ENCODE measurements around the gene SPRN.
"Not testable (repeated sequence)": the region's sequence is repeated elsewhere in the genome, so short reads cannot be mapped to it uniquely, and the experiment has no call there.

SPRN gene

DNA sequence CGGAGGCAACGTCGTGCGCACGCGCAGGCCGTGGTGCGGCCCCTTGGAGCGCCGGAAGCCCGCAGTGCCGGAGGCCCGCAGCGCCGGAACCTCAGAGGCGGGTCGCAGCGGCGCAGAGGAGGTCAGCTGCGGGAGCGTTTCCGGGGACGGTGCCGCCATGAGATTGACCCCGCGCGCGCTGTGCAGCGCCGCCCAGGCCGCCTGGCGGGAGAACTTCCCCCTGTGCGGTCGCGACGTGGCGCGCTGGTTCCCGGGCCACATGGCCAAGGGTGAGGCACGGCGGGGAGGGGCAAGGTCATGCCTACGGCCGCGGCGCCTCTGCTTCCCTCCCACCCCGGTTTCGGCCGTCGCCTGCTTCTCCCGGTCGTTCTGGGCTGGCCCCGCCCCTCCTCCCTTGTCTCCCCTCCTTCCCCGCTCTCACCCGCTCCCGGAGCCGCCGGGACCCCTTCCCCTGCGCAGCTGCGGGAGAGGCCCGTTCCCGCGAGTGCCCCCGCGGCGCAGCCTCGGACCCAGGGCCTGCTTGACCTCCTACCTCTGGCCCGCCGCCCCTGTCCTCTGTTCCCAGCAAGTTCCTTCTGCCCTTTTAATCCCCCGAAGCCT lies 30.3 kb downstream of the SPRN start, which contains the start of gene MTG1:
TSS of gene MTG1 (plus strand) at position 94 of the 600 bp plus-strand sequence. CDS start at position 158, 64 bp downstream.
- peaks cover 51% of the 10 kb centered on the region for H3K4me1 Mint-ChIP-seq
- DNase-seq (peak; percentile 98), ATAC-seq (peak; percentile 77)
- no peaks in the 10 kb centered on the region for H3K9me3 Mint-ChIP-seq
- no peaks in the 10 kb centered on the region for H3K27me3 Mint-ChIP-seq
- peak within 1 kb of the TSS; percentile 96 for H3K4me3 Mint-ChIP-seq
- H3K36me3 Mint-ChIP-seq (ENCODE audit: low read depth), result peaks cover 26% of the 10 kb centered on the region
- peak within 1 kb of the TSS; percentile 93 for H3K27ac Mint-ChIP-seq

DNA sequence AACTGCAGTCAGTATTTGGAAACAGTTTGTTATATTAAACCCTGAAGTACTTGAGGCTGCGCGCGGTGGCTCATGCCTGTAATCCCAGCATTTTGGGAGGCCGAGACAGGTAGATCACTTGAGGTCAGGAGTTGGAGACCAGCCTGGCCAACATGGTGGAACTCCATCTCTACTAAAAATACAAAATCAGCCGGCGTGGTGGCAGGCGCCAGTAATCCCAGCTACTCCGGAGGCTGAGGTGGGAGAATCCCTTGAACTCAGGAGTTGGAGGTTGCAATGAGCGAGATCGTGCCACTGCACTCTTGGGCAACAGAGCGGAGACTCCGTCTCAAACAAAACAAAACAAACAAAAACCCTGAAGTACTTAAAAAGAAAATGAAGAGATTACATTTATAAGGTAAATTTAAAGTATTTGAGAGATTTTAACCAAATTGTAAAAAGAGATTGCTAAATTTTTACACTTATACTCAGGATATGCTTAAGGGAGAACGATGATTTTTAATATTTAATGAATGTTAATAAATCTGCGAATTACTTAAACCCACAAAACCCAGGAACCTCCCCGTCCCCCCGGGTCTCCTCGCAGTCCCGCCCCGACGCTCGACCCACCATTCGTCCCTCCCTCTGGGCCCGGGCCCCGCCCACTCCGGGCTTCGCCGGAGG lies 30.9 kb downstream of the SPRN start:
- H3K4me1 Mint-ChIP-seq, result peaks cover 55% of the 10 kb centered on the region
- DNase-seq (no peak), ATAC-seq (no peak)
- peak overlapping the region; percentile 67 for H3K27ac Mint-ChIP-seq
- no peaks in the 10 kb centered on the region for H3K9me3 Mint-ChIP-seq
- H3K27me3 Mint-ChIP-seq, result no peaks in the 10 kb centered on the region
- H3K4me3 Mint-ChIP-seq, result peak overlapping the region; percentile 96
- peaks cover 26% of the 10 kb centered on the region for H3K36me3 Mint-ChIP-seq (ENCODE audit: low read depth)

DNA sequence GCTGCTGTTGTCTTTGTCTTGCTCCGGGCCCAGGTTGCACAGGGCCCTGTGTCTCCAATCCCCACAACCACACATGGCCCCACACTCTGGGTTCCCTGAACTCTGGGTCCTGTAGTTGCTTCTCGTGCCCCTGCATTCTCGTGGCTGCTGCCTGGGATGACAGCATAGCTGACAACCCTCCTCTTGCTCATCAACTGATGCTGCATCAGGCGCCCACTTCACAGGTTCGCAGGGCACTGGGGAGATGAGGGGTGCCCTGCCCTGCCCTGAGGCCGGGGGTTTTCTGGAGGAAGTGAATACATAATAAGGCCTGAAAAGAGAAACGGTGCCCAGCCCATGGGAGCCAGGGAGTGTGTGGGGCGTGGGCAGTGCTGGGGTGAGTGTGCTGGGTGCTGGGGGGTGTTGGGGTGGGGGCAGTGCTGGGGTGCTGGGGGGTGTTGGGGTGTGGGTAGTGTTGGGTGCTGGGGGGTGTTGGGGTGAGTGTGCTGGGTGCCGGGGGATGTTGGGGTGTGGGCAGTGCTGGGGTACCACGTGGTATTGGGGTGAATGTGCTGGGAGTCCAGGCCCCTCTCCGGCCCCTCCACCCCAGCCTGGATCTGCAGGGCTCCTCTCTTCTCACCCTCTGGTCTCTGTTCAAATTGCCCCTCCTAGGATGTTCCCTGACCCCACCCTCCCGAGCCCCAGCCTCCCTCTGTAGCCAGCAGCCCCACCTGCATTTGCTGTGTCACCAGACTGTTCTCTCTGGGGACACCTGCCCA lies 32.5 kb downstream of the SPRN start:
- DNase-seq, result peak; percentile 61
- peak overlapping the region; percentile 50 for H3K4me3 Mint-ChIP-seq

DNA sequence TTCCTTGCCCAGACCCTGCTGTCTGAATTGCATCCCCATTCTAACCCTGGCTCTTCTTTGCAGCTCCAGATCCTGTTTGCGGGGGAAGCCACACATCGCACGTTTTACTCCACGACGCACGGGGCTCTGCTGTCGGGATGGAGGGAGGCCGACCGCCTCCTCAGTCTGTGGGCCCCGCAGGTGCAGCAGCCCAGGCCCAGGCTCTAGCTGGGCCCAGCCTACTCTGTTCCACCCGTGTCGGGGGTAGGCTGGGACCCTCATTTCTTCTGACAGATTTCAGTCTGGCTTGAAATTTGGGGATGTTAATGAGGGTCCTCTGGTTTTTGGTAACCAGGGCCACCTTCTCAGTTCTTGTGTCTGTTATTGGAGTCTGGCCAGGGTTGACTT lies 33.2 kb downstream of the SPRN start:
- no peak for DNase-seq
- Mint-ChIP-seq H3K9me3 (no peaks in the 10 kb centered on the region), H3K27ac (peak overlapping the region; percentile 95), H3K27me3 (no peaks in the 10 kb centered on the region), H3K4me1 (peaks cover 60% of the 10 kb centered on the region), H3K36me3 (ENCODE audit: low read depth) (peaks cover 11% of the 10 kb centered on the region), H3K4me3 (peak overlapping the region; percentile 50)
- no peak for ATAC-seq

More for the DNA sequence above, 32.5 kb downstream of the SPRN start:
- peak; percentile 34 for ATAC-seq
- H3K36me3 Mint-ChIP-seq (ENCODE audit: low read depth), result peaks cover 15% of the 10 kb centered on the region
- peak overlapping the region; percentile 95 for H3K27ac Mint-ChIP-seq
- no peaks in the 10 kb centered on the region for H3K9me3 Mint-ChIP-seq
- H3K4me1 Mint-ChIP-seq, result peaks cover 62% of the 10 kb centered on the region
- H3K27me3 Mint-ChIP-seq, result no peaks in the 10 kb centered on the region

DNA sequence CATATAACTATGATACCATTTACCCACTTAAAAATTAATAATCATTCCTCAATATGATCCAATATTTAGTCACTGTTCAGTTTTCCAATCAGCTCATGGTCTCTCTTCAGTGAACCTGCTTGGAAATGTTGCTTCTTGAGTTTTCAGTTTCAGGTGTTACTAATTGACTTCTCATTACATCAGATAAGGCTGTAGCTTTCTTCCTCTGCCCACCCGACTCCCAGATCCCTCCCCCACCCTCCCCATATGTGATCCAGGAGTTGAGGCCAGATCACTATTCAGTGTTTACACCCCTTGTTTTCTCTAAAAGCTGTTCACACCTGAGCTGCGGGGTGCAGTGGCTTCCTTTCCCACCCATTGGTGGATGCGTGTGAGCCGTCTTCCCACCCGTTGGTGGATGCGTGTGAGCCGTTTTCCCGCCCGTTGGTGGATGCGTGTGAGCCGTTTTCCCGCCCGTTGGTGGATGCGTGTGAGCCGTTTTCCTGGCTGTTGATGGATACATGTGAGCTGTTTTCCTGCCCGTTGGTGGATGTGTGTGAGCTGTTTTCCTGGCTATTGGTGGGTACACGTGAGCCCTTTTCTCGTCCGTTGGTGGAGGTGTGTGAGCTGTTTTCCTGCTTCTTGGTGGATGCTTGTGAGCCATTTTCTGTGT lies 33.7 kb downstream of the SPRN start:
- ATAC-seq, result peak; percentile 15
- DNase-seq, result no peak
- H3K4me3 Mint-ChIP-seq, result peak overlapping the region; percentile 81
- H3K27me3 Mint-ChIP-seq, result no peaks in the 10 kb centered on the region
- no peaks in the 10 kb centered on the region for H3K9me3 Mint-ChIP-seq
- peaks cover 8% of the 10 kb centered on the region for H3K36me3 Mint-ChIP-seq (ENCODE audit: low read depth)
- H3K4me1 Mint-ChIP-seq, result peaks cover 58% of the 10 kb centered on the region
- H3K27ac Mint-ChIP-seq, result peak overlapping the region; percentile 95

DNA sequence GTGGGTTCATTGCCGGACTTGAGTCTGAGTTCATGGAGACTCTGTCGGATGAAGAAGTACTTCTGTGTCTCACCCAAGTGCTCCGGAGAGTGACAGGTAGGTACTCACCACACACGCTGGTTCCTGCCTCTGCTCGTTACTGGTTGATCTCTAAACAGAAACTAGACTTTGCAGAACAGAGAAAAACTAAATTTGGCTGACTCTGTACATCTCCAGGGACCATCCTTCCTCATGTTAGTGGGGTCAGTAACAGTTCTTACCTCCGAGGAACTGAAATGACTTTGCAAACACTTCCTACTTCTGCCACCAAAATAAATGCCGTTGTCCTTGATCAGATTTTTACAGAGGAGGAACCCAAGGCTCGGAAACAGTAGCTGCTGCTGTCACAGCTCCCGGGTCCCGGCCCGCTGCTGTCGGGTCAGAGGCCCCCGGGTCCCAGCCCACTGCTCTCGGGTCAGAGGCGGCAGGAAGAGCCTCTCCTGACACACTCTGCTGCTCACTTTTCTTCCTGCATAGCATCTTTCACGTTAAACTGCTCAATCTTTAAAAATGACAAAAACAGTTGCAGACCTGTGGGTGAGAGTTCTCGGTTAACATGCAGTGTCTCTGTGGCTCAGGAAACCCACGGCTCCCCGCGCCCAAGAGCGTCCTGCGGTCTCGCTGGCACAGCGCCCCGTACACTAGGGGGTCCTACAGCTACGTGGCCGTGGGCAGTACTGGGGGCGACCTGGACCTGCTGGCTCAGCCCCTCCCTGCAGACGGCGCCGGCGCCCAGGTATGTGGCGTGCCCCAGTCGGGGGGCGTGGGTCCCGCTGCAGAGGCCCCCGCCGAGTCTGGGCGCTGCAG lies 35.2 kb downstream of the SPRN start:
- H3K27me3 Mint-ChIP-seq, result no peaks in the 10 kb centered on the region
- DNase-seq, result peak; percentile 44
- no peaks in the 10 kb centered on the region for H3K36me3 Mint-ChIP-seq (ENCODE audit: low read depth)
- H3K4me3 Mint-ChIP-seq, result peak overlapping the region; percentile 81
- ATAC-seq, result peak; percentile 18
- H3K27ac Mint-ChIP-seq, result peak overlapping the region; percentile 93
- peaks cover 48% of the 10 kb centered on the region for H3K4me1 Mint-ChIP-seq
- H3K9me3 Mint-ChIP-seq, result no peaks in the 10 kb centered on the region

DNA sequence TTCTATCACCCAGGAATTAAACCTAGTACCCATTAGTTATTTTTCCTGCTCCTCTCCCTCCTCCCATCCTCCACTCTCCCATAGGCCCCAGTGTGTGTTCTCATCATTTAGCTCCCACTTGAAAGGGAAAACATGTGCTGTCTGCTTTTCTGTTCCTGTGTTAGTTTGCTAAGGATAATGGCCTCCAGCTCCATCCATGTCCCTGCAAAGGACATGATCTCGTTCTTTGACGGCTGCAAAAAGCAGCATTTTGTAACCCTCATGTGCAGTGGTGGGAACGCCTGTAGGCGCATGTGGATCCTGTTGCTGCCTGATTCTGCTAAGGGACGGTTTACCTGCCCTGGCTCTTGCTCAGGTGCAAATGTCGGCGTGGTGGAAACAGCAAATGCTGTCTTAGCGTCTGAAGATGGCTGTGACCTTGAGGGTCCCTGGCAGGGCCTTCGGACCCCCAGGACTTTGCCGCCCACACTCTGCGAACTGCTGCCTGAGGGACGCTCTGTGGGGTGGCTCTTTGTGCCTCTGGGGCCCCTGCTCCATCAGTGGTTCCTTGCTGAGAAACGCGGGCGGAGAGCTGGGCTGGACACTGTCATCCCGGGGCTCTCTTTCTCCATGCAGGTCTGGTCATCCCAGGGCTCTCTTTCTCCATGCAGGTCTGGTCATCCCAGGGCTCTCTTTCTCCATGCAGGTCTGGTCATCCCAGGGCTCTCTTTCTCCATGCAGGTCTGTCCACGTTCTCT lies 36.0 kb downstream of the SPRN start:
- Mint-ChIP-seq H3K4me1 (peaks cover 45% of the 10 kb centered on the region), H3K9me3 (no peaks in the 10 kb centered on the region), H3K4me3 (peak overlapping the region; percentile 81), H3K36me3 (ENCODE audit: low read depth) (no peaks in the 10 kb centered on the region), H3K27me3 (no peaks in the 10 kb centered on the region), H3K27ac (peak overlapping the region; percentile 93)
- no peak for ATAC-seq
- DNase-seq, result peak; percentile 2

DNA sequence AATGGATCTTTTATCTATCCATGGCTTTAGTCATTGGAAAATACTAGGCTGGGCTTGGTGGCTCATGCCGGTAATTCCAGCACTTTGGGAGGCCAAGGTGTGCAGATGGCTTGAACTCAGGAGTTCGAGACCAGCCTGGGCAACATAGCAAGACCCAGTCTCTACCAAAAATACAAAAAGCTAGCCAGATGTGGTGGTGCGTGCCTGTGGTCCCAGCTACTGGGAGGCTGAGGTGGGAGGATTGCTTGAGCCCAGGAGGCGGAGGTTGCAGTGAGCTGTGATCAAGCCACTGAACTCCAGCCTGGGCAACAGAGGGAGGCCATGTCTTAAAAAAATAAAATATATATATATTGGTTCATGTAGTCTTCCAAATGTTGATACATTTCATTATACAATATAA lies 37.5 kb downstream of the SPRN start:
- H3K4me3 Mint-ChIP-seq; H3K36me3 Mint-ChIP-seq (ENCODE audit: low read depth); ATAC-seq; H3K9me3 Mint-ChIP-seq; DNase-seq; H3K27me3 Mint-ChIP-seq; H3K27ac Mint-ChIP-seq: not testable (repeated sequence)
- H3K4me1 Mint-ChIP-seq, result peaks cover 37% of the 10 kb centered on the region

DNA sequence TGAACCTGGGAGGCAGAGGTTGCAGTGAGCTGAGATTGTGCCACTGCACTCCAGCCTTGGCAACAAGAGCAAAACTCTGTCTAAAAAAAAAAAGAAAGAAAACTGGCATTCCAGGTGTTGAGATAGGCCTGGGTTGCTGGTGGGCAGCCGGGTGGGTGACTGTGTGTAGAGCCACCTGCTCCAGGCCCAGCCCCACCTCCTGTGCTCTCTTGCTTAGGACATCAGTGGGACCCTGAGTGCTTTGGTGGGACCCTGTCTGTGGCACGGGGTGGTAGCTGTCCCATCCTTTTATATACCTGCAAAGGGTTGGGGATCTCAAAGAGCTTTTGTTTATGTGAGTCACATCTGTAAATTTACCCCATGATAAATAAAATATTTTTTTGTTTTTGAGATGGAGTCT lies 39.2 kb downstream of the SPRN start:
- Mint-ChIP-seq H3K9me3 (no peaks in the 10 kb centered on the region), H3K4me3 (no peak overlapping the region), H3K27ac (no peak overlapping the region), H3K36me3 (ENCODE audit: low read depth) (peaks cover 2% of the 10 kb centered on the region), H3K4me1 (peaks cover 23% of the 10 kb centered on the region), H3K27me3 (no peaks in the 10 kb centered on the region)
- ATAC-seq (no peak), DNase-seq (no peak)

DNA sequence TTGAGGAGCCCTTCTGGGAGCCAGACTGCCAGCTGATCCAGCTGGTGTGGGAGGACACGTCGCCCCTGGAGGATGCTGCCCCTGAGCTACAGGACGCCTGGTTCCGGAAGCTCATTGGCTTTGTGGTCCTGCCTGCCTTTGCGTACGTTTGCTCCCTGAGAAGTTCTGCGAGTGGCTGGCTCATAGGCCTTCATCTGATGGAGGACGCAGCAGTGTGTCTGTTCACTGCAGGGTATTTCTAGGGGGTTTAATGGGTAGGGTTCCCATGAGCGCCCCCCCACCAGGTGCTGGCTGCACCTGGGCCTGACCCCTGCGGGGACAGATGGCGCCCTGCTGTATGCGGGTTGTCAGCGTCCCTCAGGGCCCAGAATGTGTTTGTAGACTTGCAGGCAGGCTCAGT lies 40.4 kb downstream of the SPRN start:
- H3K9me3 Mint-ChIP-seq, result no peaks in the 10 kb centered on the region
- H3K27me3 Mint-ChIP-seq, result no peaks in the 10 kb centered on the region
- peaks cover 2% of the 10 kb centered on the region for H3K36me3 Mint-ChIP-seq (ENCODE audit: low read depth)
- H3K4me1 Mint-ChIP-seq, result peaks cover 15% of the 10 kb centered on the region
- no peak for ATAC-seq
- H3K27ac Mint-ChIP-seq, result no peak overlapping the region
- no peak for DNase-seq
- no peak overlapping the region for H3K4me3 Mint-ChIP-seq

DNA sequence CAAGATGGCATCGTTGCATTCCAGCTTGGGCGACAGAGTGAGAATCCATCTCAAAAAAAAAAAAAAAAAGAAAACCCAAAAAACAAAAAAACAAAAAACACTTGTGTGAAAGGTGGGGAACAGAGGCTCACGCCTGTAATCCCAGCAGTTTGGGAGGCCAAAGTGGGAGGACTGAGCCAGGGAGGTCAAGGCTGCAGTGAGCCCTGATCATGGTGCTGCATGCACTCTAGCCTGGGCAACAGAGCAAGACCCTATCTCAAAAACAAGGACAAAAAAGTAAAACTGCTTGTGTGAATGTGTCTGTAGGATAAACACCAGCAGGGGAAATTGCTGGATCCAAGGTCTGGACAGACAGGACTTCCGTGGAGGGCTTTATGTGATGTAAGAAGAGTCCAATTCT lies 40.9 kb downstream of the SPRN start:
- Mint-ChIP-seq H3K27ac (no peak overlapping the region), H3K27me3 (no peaks in the 10 kb centered on the region), H3K9me3 (no peaks in the 10 kb centered on the region), H3K4me1 (peaks cover 10% of the 10 kb centered on the region), H3K36me3 (ENCODE audit: low read depth) (peaks cover 2% of the 10 kb centered on the region), H3K4me3 (no peak overlapping the region)
- ATAC-seq (no peak), DNase-seq (no peak)

DNA sequence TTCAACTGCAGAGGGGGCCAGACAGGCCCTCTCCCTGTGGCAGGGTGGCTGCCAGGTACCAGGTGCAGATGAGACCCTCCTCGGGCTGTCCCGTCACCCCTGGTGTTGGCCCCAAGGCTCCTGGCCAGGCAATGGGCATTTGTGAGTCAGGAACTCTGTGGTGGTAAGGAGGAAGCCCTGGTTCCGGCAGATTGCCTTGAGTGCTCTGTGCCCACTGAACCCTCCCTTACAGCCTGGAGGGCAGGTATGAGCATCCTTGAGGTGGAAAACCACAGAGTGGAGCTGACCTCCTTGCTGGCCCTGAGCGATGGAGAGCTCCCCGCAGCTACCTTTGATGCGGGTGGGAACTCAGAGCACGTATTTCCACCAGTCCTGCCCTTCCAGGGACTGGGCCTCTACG lies 43.4 kb downstream of the SPRN start:
- Mint-ChIP-seq H3K27ac (no peak overlapping the region), H3K4me1 (peaks cover 3% of the 10 kb centered on the region), H3K9me3 (no peaks in the 10 kb centered on the region), H3K4me3 (no peak overlapping the region), H3K36me3 (ENCODE audit: low read depth) (peaks cover 2% of the 10 kb centered on the region), H3K27me3 (no peaks in the 10 kb centered on the region)
- ATAC-seq (no peak), DNase-seq (no peak)

DNA sequence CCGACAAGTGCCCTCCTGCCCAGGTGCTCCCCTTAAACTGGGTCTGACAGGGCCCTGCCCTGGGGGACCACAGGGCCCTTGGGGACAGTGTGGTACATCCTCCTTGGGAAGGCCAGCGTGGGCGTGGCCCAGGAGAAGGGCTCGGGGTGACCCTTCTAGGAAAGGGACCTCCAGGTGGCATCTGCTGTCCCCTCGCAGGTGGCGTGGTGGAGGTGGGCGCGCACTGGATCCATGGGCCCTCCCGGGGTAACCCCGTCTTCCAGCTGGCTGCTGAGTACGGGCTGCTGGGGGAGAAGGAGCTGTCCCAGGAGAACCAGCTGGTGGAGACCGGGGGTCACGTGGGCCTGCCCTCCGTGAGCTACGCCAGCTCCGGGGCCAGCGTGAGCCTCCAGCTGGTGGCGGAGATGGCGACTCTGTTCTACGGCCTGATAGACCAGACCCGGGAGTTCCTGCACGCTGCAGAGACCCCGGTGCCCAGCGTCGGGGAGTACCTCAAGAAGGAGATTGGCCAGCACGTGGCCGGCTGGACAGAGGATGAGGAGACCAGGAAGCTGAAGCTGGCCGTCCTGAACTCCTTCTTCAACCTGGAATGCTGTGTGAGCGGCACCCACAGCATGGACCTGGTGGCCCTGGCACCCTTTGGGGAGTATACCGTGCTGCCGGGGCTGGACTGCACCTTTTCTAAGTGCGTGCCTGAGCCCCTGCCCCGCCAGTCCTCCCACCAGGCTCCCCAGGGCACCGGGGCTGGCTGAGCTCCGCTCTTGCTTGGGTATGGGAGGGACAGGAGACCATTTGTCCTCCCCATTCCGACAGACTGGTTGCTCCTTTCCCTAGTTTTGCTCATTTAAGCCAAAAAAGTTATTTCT lies 44.4 kb downstream of the SPRN start:
- peak overlapping the region; percentile 61 for H3K4me3 Mint-ChIP-seq

More for the DNA sequence above, 44.4 kb downstream of the SPRN start:
- H3K4me1 Mint-ChIP-seq, result peaks cover 3% of the 10 kb centered on the region
- H3K9me3 Mint-ChIP-seq, result no peaks in the 10 kb centered on the region
- peaks cover 2% of the 10 kb centered on the region for H3K36me3 Mint-ChIP-seq (ENCODE audit: low read depth)
- ATAC-seq, result no peak
- H3K27ac Mint-ChIP-seq, result no peak overlapping the region
- DNase-seq, result no peak
- no peaks in the 10 kb centered on the region for H3K27me3 Mint-ChIP-seq

All from activated naive CD8-positive, alpha-beta T cell treated with anti-CD3 and anti-CD28 coated beads, Interleukin-2, amount 50 U/mL, for 24 hours (primary cell).